HUES64 (cell line): ENCODE measurements around the gene SIRT4.

Experiments used
- H3K27ac ChIP-seq: 2 replicates; pipeline ENCODE4 v1.7.0; 2013; ENCODE audit warnings: low read depth, low read length, inconsistent platforms
- H3K27me3 ChIP-seq: 2 replicates; pipeline ENCODE4 v1.6.1; 2013; ENCODE audit warnings: mild to moderate bottlenecking, low read length; ENCODE audit not compliant: insufficient read depth
- H3K36me3 ChIP-seq: 2 replicates; pipeline ENCODE4 v1.6.1; 2013; ENCODE audit warnings: mild to moderate bottlenecking, low read length; ENCODE audit not compliant: insufficient read depth
- H3K4me1 ChIP-seq: 2 replicates; pipeline ENCODE4 v1.6.1; 2013; ENCODE audit warnings: mild to moderate bottlenecking, low read length, moderate library complexity; ENCODE audit not compliant: insufficient read depth
- H3K4me3 ChIP-seq: 2 replicates; pipeline ENCODE4 v1.5.1; 2013; ENCODE audit warnings: mild to moderate bottlenecking, low read length, moderate library complexity
- H3K9ac ChIP-seq: 2 replicates; pipeline ENCODE4 v1.6.1; 2013; ENCODE audit warnings: mild to moderate bottlenecking, low read depth, low read length
- H3K9me3 ChIP-seq: 2 replicates; pipeline ENCODE4 v1.6.1; 2013; ENCODE audit warnings: low read depth, low read length; ENCODE audit not compliant: insufficient read depth
- WGBS: fragments of 150-250, 120-280 bp; methylation state at CpG from one replicate; pipeline ENCODE4 v1.1.7; 2013; ENCODE audit warnings: missing lambda C conversion rate; 5-methylcytosine and 5-hydroxymethylcytosine counted together

The SIRT4 gene

GRCh38 chr12:120263748-120264085, 38.4 kb upstream of the SIRT4 start:
- no peak overlapping the region for H3K9ac ChIP-seq

GRCh38 chr12:120264086-120264903, 37.8 kb upstream of the SIRT4 start:
- 38% methylated on average over 14 of the region's 15 CpGs for WGBS
- Histone ChIP-seq H3K36me3 (peaks cover 7% of the 10 kb centered on the region), H3K4me3 (peak overlapping the region; percentile 84), H3K27me3 (no peaks in the 10 kb centered on the region), H3K9me3 (no peaks in the 10 kb centered on the region), H3K4me1 (peaks cover 35% of the 10 kb centered on the region), H3K27ac (no peak overlapping the region), H3K9ac (peak overlapping the region; percentile 86)

More at GRCh38 chr12:120263748-120264085, 38.4 kb upstream of the SIRT4 start:
- WGBS = 59% methylated on average over 5 of the region's 5 CpGs
- Histone ChIP-seq H3K9me3 (no peaks in the 10 kb centered on the region), H3K36me3 (peaks cover 7% of the 10 kb centered on the region), H3K4me3 (peak overlapping the region; percentile 84), H3K4me1 (peaks cover 35% of the 10 kb centered on the region), H3K27me3 (no peaks in the 10 kb centered on the region), H3K27ac (no peak overlapping the region)

- 2% methylated on average over 29 of the region's 29 CpGs for WGBS
- Histone ChIP-seq H3K4me1 (peaks cover 30% of the 10 kb centered on the region), H3K27me3 (no peaks in the 10 kb centered on the region), H3K4me3 (peak overlapping the region; percentile 84), H3K9me3 (no peaks in the 10 kb centered on the region), H3K36me3 (peaks cover 7% of the 10 kb centered on the region), H3K9ac (peak overlapping the region; percentile 86), H3K27ac (no peak overlapping the region; the same call in 1 of the 2 replicates)
These were observed 37.1 kb upstream of the SIRT4 start for GRCh38 chr12:120264904-120265472.

GRCh38 chr12:120265473-120266179, 36.5 kb upstream of the SIRT4 start, which contains the start of gene PXN:
PXN (minus strand) TSS chr12:120265730; CDS start chr12:120265629, 101 bp downstream.
- no peaks in the 10 kb centered on the region for H3K27me3 ChIP-seq
- H3K9me3 ChIP-seq = no peaks in the 10 kb centered on the region
- peak within 1 kb of the TSS; percentile 20; the same call in 1 of the 2 replicates for H3K27ac ChIP-seq
- peaks cover 7% of the 10 kb centered on the region for H3K36me3 ChIP-seq
- peaks cover 30% of the 10 kb centered on the region for H3K4me1 ChIP-seq
- H3K4me3 ChIP-seq = peak within 1 kb of the TSS; percentile 84
- WGBS = 3% methylated on average over 81 of the region's 81 CpGs
- H3K9ac ChIP-seq = peak within 1 kb of the TSS; percentile 86

GRCh38 chr12:120266180-120266870, 35.8 kb upstream of the SIRT4 start:
- peaks cover 30% of the 10 kb centered on the region for H3K4me1 ChIP-seq
- 91% methylated on average over 7 of the region's 8 CpGs for WGBS
- H3K27ac ChIP-seq = no peak overlapping the region
- no peaks in the 10 kb centered on the region for H3K9me3 ChIP-seq
- peaks cover 7% of the 10 kb centered on the region for H3K36me3 ChIP-seq
- no peaks in the 10 kb centered on the region for H3K27me3 ChIP-seq
- H3K9ac ChIP-seq = no peak overlapping the region
- 0 out of 2 replicates have a peak overlapping the region, but pooled peaks have one; percentile 31 for H3K4me3 ChIP-seq

- Histone ChIP-seq H3K36me3 (peaks cover 3% of the 10 kb centered on the region; the same call in 1 of the 2 replicates), H3K27ac (no peak overlapping the region; the same call in 1 of the 2 replicates), H3K9me3 (no peaks in the 10 kb centered on the region), H3K4me3 (no peak overlapping the region), H3K4me1 (peaks cover 21% of the 10 kb centered on the region), H3K9ac (no peak overlapping the region), H3K27me3 (no peaks in the 10 kb centered on the region)
- WGBS = 73% methylated on average over 4 of the region's 4 CpGs
These were observed 34.4 kb upstream of the SIRT4 start for GRCh38 chr12:120267736-120268135.

GRCh38 chr12:120276734-120277133, 25.4 kb upstream of the SIRT4 start:
- 94% methylated on average over 6 of the region's 6 CpGs for WGBS

GRCh38 chr12:120278137-120279069, 23.7 kb upstream of the SIRT4 start:
- WGBS = 95% methylated on average over 55 of the region's 57 CpGs
- Histone ChIP-seq H3K4me1 (no peaks in the 10 kb centered on the region), H3K9me3 (peaks cover 4% of the 10 kb centered on the region), H3K4me3 (no peak overlapping the region), H3K36me3 (no peaks in the 10 kb centered on the region), H3K27me3 (no peaks in the 10 kb centered on the region), H3K27ac (no peak overlapping the region), H3K9ac (no peak overlapping the region)

More at GRCh38 chr12:120276734-120277133, 25.4 kb upstream of the SIRT4 start:
- Histone ChIP-seq H3K27me3 (no peaks in the 10 kb centered on the region), H3K36me3 (no peaks in the 10 kb centered on the region), H3K9ac (no peak overlapping the region), H3K4me1 (no peaks in the 10 kb centered on the region), H3K4me3 (no peak overlapping the region), H3K27ac (no peak overlapping the region), H3K9me3 (peaks cover 4% of the 10 kb centered on the region)

- 77% methylated on average over 7 of the region's 7 CpGs for WGBS
- H3K9ac ChIP-seq = no peak overlapping the region
- no peaks in the 10 kb centered on the region for H3K36me3 ChIP-seq
- H3K4me3 ChIP-seq = no peak overlapping the region
- no peaks in the 10 kb centered on the region for H3K27me3 ChIP-seq
- H3K27ac ChIP-seq = no peak overlapping the region
- H3K9me3 ChIP-seq = peaks cover 4% of the 10 kb centered on the region
- peaks cover 4% of the 10 kb centered on the region; the same call in 1 of the 2 replicates for H3K4me1 ChIP-seq
These were observed 18.8 kb upstream of the SIRT4 start for GRCh38 chr12:120283318-120283717.

GRCh38 chr12:120284381-120284780, 17.7 kb upstream of the SIRT4 start:
- 89% methylated on average over 3 of the region's 3 CpGs for WGBS
- Histone ChIP-seq H3K4me1 (peaks cover 4% of the 10 kb centered on the region; the same call in 1 of the 2 replicates), H3K36me3 (no peaks in the 10 kb centered on the region), H3K9ac (no peak overlapping the region), H3K27ac (no peak overlapping the region), H3K27me3 (no peaks in the 10 kb centered on the region), H3K9me3 (no peaks in the 10 kb centered on the region), H3K4me3 (no peak overlapping the region)
